ENCODE results near the gene SESN2.
A peak's percentile ranks its signal among the peaks of the same experiment; 100 is the strongest.
"Not testable (repeated sequence)": the region's sequence is repeated elsewhere in the genome, so short reads cannot be mapped to it uniquely, and the experiment has no call there.

SESN2 gene

DNA sequence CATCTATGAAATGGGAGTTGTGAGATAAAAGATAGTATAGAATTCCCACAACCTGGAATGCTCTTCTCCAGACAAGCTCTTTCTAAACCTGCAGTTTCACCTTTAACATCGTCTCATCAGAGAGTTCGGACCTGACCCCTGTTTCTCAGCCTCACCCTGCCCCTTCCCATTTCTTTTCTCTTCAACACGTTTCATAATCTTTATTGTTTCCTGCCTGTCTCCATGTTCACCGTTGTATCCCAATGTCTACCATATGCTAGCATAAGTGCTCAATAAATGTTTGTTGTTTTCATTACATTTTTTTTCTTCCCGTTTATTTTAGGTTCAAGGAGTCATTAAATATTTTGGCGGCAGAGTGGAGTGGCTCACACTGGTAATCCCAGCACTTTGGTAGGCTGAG lies 32.4 kb downstream of the SESN2 start:
- no peak for DNase-seq

DNA sequence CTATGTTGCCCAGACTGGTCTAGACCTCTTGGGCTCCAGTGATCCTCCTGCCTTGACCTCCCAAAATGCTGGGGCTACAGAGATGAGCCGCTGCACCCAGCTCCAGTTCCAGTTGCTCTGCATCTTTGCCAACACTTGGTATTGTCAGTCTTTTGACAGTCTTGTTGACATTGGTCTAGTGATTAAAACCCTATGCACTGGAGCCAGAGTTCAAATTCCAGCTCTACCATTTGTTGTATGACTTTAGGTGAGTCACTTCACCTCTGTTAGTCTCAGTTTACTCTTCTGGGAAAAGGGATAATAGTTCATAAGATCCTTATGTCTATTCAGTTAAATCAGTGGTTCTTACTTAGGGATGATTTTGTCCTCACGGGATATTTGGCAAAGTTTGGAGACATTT lies 36.6 kb downstream of the SESN2 start:
- no peak for DNase-seq

GRCh38 chr1:28296401-28297261 lies 37.3 kb downstream of the SESN2 start:
- DNase-seq: no peak

- no peak for DNase-seq
These were observed 38.5 kb downstream of the SESN2 start for GRCh38 chr1:28297826-28298225.

GRCh38 chr1:28298438-28298837 lies 39.1 kb downstream of the SESN2 start:
- DNase-seq: no peak

- DNase-seq: no peak
These were observed 42.3 kb downstream of the SESN2 start for GRCh38 chr1:28301368-28302174.

DNA sequence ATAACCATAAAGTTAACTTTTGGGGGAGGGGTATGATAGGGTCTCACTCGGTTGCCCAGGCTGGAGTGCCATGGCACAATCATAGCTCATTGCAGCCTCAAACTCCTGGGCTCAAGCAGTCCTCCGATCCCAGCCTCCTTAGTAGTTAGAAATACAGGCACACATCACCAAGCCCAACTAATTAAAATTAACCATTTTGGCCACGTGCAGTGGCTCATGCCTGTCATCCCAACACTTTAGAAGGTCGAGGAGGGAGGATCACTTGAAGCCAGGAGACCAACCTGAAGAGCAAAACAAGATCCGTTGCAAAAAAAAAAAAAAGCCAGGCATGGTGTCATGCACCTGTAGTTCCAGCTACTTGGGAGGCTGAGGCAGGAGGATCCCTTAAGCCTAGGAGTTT lies 42.9 kb downstream of the SESN2 start:
- no peak for DNase-seq

DNA sequence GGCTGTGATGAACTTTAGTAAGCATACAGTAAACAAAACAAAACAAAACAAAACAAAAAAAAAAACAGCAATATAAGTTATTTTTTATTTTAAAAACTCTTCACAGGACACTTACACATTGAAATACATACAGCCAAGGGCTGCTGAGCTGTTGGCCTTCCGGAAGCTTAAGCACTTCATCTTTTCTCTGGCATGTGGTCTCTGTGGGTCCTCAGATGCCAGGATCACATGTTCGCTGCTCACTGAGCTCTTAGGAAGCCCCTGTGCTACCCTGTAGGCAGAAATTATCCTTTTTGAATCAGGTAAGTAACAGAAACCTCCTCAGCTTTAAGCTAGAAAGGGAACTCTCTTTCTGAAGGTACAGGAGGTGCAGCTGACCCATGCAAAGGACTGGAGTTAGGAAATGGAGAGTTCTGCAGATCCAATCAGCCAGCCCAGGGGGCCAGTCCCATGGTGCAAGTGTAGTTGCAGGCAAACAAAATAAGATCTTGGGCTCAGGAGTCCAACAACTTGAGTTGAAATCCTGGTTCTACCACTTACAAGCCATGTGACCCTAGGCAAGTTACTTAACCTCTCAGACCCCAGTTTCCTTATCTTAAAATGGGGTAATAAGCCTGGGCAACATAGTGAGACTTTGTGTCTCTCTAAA lies 47.1 kb downstream of the SESN2 start:
- no peak for DNase-seq

- no peak for DNase-seq
These were observed 49.4 kb downstream of the SESN2 start for GRCh38 chr1:28308750-28309149.

GRCh38 chr1:28309702-28310101 lies 50.4 kb downstream of the SESN2 start:
- no peak for DNase-seq

- no peak for DNase-seq
These were observed 54.6 kb downstream of the SESN2 start for GRCh38 chr1:28313702-28314546.

GRCh38 chr1:28314547-28314941 lies 55.2 kb downstream of the SESN2 start:
- DNase-seq: no peak

DNA sequence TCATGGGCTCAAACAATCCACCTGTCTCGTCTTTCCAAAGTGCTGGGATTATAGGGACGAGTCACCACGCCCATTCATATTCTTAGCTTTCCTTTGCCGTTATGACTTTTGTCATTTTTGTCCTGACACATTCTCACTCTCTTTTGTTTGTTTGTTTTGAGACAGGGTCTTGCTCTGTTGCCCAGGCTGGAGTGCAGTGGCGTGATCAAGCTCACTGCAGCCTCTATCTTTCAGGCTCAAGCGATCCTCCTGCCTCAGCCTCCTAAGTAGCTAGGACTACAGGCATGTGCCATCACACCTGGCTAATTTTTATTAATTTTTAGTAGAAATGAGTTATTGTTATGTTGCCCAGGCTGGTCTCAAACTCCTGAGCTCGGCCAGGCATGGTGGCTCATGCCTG lies 57.7 kb downstream of the SESN2 start:
- no peak for DNase-seq

GRCh38 chr1:28322194-28322593 lies 62.9 kb downstream of the SESN2 start:
- DNase-seq: no peak

- DNase-seq: no peak
These were observed 64.4 kb downstream of the SESN2 start for GRCh38 chr1:28323720-28324119.

- no peak for DNase-seq
These were observed 67.2 kb downstream of the SESN2 start for GRCh38 chr1:28326515-28326914.

DNA sequence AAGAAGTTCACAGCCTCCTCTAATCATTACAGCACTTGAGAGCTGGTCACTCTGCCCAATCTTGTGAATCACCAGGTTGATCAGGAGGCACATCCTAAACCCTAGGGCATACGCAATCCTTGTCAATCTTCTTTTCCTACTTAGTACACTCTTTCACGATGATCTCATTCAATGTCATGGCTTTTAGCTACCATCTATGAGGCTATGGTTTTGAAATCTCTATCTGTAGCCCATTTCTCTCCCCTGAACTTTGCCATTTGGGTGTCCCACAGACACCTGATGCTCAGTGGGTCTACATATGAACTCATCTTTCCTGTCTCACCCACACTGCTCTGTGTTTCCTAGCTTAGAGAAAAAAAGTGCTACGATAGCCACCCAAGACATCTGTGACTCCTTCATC lies 67.7 kb downstream of the SESN2 start:
- no peak for DNase-seq

GRCh38 chr1:28327431-28327830 lies 68.1 kb downstream of the SESN2 start:
- DNase-seq: not testable (repeated sequence)

- no peak for DNase-seq
These were observed 68.9 kb downstream of the SESN2 start for GRCh38 chr1:28328228-28328648.

GRCh38 chr1:28329395-28330153 lies 70.3 kb downstream of the SESN2 start:
- DNase-seq: peak; percentile 64

Measured in stimulated activated CD8-positive, alpha-beta memory T cell treated with anti-CD3 and anti-CD28 coated beads, Interleukin-4, amount 100 ng/mL, for 48 hours (primary cell).